Stimulated activated CD4-positive, alpha-beta T cell treated with anti-CD3 and anti-CD28 coated beads, Interleukin-1b, Interleukin-23, amount 100 ng/mL, for 1 hour (primary cell): ENCODE measurements around the gene KCNQ4.

ENCODE experiments used
- DNase-seq, 2 donors: peaks; one replicate each; pipeline ENCODE4 v3.0.0-alpha.2; 2020; ENCODE audit warnings: low read depth in 2 of 2

The KCNQ4 gene

GRCh38 chr1:40783001-40783905 is at the start of gene KCNQ4:
KCNQ4 (plus strand) TSS chr1:40783787; CDS start chr1:40784094, 307 bp downstream.
- DNase-seq, result no peak

GRCh38 chr1:40734882-40735628 is 48.5 kb upstream of the KCNQ4 start:
- no peak for DNase-seq

- no peak for DNase-seq
Observed at GRCh38 chr1:40736085-40736531, 47.5 kb upstream of the KCNQ4 start.

DNA sequence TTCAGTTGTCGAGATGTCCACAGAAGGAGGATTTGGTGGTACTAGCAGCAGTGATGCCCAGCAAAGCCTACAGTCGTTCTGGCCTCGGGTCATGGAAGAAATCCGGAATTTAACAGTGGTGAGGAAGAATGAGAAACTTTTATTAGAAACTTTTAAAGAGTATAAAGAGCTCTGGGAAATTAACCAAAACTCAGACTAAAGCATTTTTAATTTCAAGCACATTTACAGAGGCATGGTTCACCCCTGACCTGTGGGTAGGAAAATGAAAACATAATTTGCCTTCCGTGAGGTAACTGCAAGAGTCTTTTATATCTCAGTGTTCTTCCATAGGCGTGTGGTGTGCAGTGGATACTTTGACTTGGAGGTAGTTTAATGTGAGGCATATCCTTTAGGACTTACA is 44.8 kb upstream of the KCNQ4 start:
- no peak for DNase-seq

DNA sequence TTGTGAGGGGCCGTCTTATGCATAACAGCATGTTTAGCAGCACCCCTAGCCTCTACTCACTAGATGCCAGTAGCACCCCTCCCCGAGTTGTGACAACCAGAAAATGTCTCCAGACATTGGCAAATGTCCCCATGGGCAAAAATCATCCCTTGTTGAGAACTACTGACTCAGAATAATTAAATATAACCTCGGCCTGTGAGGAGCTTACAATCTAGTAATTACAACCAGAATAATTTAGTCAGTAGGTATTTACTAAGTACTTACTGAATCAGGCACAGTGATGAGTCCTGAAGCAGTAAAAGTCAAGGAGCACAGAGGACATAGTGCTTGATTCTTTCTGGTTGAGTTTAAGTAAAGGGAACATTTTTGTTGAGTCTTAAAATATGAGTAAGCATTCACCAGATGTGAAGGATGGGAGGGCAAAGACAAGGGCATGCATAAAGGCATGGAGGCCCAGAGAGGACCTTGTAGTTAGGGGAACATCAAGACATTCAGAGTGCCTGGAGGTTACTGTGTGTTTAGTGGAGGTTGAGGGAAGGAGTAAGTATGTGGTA is 44.1 kb upstream of the KCNQ4 start:
- no peak for DNase-seq

DNA sequence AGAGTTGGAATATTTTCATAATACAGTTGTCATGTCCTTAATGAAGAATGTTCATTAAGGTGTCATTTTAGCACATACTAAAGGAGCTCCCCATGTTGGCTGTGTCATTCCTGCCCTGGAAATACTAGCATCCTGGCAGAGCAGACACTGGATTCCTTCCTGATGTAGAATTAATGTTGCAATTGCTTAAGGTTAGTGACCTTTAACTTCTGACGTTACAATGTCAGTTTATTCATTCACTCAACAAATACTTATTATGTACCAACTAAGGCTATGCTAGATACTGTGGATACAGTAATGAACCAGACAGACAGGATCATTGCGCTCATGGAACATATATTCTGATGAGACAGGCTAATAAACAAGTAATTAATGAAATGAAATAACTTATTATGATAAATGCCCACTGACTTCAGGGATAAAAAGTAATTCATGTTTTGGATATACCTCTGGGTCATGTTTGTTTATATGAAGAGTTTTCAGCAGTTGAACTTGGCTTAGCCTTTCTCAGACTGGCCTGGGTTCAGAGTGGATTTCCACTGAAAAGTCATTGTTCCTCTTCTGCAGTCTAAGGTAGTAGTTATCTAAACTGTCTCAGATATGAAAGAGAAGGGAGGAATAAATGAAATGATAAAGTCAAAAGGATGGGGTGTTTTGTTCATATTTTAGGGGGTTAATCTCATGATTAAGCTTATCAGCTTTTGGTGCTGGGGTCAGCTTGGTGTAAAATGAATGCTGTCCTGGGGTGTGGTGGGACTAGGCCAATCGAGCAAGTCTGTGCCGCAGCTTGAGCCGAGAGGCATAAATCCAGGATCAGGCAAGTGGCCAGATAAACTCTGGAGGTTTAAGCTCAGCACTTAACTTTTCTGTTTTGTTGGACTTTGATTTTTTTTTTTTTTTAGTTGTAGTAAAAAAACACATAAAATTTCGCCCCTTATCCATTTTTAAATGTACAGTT is 43.3 kb upstream of the KCNQ4 start:
- DNase-seq, result no peak

GRCh38 chr1:40740997-40741736 is 42.4 kb upstream of the KCNQ4 start:
- no peak for DNase-seq

GRCh38 chr1:40742363-40743061 is 41.1 kb upstream of the KCNQ4 start:
- no peak for DNase-seq

DNA sequence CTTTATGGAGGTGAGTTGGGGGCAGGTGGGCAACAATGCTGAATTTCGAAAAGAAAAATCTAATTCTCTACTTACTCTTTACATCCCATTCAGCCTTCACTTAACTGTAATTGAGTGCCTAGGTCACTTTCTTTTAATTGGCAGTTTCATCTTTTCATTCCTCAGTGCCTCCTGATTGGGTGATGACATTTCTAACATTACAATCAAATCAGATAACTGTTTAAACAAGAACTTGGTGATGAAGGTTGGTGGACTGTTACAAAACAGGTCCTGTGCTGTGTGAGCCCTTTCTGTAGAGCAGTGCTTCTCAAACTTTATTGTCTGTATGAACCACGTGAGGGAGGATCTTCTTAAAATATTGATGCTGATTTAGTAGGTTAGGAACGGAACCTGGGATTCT is 40.1 kb upstream of the KCNQ4 start:
- DNase-seq, result no peak

GRCh38 chr1:40743860-40744259 is 39.7 kb upstream of the KCNQ4 start:
- no peak for DNase-seq

- no peak for DNase-seq
Observed at GRCh38 chr1:40745176-40745575, 38.4 kb upstream of the KCNQ4 start.

DNA sequence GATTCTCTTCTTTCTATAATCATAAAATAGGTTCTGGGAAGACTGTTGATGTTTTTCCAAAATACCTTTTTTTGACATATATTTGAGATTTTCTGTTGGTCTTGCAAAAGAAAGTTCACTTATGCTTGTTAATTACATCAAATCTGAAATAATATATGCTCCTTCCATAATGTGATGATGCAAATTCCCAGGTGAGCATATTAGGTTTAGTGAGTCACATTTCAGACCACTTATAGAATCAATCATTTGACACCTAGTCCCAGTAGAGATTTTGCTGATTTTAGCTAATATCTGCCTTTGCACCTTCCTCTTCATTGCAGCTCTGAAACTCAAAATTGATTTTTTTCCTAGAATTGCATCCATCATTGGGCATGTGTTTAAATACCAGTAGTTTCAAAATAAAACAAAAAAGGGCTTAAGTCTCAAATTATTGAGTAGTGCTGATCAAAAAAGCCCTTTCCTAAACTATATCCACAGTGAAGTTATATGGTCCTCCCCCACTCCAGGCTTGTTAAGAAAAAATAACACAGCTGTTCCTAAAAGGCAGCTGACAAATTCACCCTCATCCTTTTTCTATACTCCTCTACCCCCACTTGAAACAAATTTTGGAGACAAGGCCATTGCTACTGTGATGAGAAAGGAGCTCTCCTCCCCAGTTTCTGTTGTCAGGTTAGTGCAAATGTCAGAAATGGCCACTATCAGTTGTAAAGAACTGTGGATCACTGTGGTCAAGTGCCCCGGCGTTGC is 37.1 kb upstream of the KCNQ4 start:
- DNase-seq, result no peak

GRCh38 chr1:40748841-40749718 is 34.5 kb upstream of the KCNQ4 start:
- no peak for DNase-seq

DNA sequence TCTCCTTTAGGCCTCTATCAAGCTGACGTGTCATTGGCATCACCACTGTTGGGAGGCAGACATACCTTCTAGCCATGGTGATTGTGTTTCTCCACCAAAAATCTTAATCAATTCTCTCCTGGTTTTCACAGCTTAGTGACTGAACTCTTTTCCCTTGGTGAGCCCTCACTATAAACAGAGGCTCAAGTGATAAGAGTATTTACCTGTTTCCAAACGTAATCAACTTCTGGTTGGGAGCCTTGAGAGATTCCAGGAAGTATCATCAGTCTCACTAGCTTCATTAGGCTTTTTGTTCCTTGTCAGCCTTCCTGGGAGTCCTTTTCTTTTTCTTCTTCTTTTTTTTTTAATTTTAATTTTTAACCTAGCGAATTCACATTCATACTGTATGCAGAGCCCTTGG is 33.8 kb upstream of the KCNQ4 start:
- no peak for DNase-seq

DNA sequence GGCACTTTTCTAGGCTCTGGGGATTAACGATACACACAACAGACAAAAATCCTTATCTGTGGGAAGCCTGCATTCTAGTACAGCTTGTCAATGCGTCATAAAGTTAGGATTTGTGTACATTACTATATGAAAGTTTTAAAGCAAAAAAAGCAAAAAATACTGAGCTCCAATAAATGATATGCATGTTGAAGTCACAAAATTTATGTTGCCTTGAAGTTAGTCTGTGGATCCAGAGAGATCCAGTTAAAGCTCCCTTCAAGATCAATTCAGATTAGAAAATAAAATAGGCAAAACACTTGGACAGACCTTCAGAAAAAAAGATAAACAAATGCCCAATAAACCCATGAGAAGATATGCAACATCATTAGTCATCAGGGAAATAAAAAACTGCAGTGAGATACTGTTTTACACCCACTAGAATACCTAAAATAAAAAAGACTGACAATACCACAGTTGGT is 33.1 kb upstream of the KCNQ4 start:
- DNase-seq, result no peak

DNA sequence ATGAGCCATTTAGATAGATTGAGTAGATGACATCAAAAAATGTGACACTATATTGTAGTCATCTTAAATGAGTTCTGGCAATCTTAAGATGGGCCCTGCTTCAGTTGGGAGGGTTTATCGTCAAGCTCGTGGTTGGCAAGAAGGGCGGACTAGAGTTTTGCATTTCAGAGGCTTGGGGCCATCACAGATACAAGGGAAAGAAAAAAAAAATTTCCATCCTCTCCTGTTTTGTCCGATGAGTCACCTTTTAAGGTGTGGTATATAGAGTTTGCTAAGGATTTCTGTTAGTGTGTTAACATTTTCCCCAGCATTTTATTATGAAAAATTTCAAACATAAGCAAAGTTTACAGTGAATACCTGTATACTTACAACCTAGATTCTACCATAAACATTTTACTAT is 31.8 kb upstream of the KCNQ4 start:
- DNase-seq, result no peak

GRCh38 chr1:40753142-40753882 is 30.3 kb upstream of the KCNQ4 start:
- no peak for DNase-seq

DNA sequence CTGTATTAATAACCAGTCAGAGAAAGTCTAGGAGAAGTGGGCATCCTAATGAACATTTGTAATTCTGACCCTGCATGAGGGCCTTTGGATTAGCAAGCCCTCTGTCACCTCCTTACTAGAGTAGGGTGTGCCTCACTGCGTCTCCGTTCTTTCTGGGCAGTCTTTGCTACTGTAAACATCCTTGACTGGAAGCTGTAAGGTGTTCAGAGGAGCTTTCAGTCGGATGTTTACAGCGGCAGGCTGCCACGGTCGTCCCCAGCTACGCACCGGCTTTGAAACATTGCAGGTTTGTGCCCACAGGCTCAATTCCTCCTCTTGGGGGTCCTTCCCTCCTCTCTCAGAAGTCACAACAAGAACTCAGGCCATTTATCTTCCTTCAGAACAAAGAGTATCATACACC is 29.4 kb upstream of the KCNQ4 start:
- DNase-seq, result no peak
